AG20443 (cell line): ENCODE results near the gene FAM136A.
"Not testable (repeated sequence)": the region's sequence is repeated elsewhere in the genome, so short reads cannot be mapped to it uniquely, and the experiment has no call there.

Experiments used
- DNase-seq: peaks from one replicate; pipeline ENCODE4 v3.0.0; 2012; ENCODE audit warnings: low spot score, mixed read lengths

Gene FAM136A

DNA sequence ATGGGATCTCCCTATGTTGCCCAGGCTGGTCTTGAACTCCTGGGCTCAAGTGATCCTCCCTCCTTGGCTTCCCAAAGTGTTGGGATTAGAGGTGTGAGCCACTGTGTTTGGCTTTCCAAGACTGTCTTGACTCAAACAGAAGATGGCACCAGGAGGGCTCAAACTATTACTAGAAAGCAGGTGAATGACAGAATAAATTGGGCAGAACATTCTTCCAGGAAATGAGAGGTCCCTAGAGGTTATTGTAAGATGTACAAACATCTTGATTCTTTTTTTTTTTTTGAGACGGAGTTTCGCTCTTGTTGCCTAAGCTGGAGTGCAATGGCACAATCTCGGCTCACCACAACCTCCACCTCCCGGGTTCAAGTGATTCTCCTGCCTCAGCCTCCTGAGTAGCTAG is 4.0 kb downstream of the FAM136A start:
- not testable (repeated sequence) for DNase-seq

DNA sequence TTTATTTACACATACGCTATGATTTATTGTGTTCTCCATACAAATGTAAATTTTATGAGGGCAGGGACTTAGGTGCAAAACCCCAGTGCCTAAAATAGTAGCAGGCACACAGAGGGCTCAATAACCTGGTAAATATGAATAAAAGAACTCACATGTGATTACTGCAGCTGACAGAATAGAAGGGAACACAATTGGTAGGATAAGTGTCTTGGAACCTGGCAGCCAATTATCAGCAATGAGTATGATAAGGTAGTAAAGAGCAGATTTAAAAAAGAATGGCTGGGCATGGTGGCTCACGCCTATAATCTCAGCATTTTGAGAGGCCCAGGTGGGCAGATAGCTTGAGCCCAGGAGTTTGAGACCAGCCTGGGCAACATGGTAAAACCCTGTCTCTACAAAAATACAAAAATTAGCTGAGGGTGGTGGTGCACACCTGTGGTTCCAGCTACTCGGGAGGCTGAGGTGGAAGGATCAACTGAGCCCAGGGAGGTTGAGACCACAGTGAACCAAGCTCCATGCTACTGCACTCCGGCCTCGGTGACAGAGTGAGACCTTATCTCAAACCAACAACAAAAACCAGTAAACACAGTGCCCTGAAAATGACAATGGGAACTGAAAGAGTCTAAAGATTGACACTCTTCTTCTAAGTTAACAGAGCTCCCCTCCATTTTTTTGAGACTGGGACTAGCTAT is 18.2 kb downstream of the FAM136A start:
- no peak for DNase-seq

GRCh38 chr2:70282439-70282838 is 19.4 kb downstream of the FAM136A start:
- DNase-seq: no peak

- DNase-seq: no peak
Observed at GRCh38 chr2:70280242-70280798, 21.5 kb downstream of the FAM136A start.

- DNase-seq: no peak
Observed at GRCh38 chr2:70270323-70270722, 31.5 kb downstream of the FAM136A start.

DNA sequence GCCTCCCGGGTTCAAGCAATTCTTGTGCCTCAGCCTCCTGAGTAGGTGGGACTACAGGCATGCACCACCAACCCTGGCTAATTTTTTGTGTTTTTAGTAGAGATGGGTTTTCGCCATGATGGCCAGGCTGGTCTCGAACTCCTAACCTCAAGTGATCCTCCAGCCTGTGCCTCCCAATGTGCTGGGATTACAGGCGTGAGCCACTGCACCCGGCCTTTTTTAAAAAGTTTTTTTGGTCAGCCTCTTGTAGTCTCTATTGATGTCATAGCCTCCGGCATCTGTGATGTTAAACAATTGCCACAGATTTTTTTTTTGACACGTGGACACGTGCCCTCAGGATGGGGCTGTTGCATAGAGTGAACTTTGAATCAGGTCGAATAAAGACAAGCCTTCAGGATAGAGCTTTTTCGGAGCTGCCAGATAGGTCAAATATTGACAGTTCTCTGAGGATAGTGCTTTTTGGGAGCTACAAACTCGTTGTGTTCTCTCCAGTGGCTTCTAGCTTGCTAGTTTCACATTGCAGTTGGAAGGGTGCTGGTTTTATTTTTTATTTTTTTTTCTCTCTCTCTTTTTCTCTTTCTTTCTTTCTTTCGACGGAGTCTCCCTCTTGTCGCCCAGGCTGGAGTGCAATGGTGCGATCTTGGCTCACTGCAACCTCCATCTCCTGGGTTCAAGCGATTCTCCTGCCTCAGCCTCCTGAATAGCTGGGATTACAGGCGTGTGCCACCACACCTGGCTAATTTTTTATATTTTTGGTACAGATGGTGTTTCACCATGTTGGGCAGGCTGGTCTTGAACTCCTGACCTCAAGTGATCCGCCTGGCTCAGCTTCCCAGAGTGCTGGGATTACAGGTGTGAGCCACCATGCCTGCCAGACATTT is 32.2 kb downstream of the FAM136A start:
- not testable (repeated sequence) for DNase-seq

DNA sequence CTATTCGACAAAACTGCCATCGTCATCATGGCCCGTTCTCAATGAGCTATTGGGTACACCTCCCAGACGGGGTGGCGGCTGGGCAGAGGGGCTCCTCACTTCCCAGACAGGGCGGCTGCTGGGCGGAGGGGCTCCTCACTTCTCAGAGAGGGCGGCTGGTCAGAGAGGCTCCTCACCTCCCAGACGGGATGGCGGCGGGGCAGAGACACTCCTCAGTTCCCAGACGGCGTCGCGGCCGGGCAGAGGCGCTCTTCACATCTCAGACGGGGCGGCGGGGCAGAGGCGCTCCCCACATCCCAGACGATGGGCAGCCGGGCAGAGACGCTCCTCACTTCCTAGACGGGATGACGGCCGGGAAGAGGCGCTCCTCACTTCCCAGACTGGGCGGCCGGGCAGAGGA is 34.9 kb downstream of the FAM136A start:
- DNase-seq: not testable (repeated sequence)

DNA sequence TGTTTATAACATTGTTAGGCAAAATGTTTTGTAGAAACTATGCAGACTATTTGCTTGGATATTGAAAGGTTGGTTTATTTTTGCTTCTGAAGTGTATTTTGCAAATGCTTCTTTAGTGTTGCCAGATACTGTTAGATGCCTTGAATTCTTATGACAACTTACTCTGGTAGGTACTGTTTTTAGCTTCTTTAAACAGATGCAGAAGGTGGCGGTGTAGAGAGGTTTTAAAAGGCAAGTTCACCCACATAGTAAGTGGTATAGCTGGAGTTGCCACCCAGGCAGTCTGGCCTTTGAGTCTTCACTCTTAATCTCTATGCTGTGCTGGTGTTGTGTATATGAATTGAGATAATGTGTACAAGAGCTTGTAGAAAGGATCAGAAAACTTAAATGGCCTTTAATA is 40.4 kb downstream of the FAM136A start:
- DNase-seq: no peak

GRCh38 chr2:70258532-70258875 is 43.4 kb downstream of the FAM136A start:
- peak; percentile 55 for DNase-seq

DNA sequence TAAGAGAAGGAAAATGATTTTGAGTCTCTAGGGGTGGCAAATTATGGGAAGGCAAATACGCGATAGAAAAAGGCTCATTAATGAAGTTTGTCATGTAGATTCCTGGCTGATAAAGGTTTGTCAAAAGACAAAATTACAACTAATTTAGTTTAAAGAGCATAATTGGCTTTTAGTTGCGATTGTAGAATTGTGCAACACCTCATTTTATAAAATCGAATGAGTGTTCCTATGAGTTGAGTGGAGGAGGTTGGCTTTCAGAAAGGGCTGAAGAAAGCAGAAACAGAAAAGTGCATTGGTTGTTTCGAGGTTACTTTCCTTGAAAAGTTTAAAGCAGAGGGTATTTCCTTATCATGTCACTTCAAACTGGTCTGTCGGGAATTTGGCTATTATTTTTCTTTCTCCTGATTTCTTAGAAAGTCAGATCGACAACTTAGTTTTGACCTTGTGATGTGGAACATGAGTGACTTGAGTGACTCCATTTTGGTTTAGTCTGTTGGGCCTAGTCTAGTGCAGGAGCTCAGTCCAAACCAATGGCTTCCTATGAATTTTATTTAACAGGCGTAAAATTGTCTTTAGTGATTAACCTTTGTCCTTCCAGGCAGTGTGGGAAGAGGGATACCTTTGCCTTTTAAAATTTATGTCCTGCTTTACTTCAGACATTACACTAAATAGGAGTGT is 46.1 kb downstream of the FAM136A start:
- no peak for DNase-seq

DNA sequence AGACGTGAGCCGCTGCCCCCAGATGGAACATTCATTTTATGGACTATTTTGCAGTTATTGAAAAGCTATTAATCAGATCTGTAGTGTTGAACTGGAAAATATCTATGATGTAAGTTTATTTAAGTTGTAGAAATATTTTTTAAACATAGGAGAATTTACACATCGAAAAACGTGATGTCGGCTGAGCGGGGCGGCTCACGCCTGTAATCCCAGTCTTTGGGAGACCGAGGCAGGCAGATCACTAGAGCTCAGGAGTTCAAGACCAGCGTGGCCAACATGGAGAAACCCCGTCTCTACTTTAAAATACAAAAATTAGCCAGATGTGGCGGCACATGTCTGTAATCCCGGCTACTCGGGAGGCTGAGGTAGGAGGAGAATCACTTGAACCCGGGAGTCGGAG is 51.4 kb downstream of the FAM136A start:
- no peak for DNase-seq

DNA sequence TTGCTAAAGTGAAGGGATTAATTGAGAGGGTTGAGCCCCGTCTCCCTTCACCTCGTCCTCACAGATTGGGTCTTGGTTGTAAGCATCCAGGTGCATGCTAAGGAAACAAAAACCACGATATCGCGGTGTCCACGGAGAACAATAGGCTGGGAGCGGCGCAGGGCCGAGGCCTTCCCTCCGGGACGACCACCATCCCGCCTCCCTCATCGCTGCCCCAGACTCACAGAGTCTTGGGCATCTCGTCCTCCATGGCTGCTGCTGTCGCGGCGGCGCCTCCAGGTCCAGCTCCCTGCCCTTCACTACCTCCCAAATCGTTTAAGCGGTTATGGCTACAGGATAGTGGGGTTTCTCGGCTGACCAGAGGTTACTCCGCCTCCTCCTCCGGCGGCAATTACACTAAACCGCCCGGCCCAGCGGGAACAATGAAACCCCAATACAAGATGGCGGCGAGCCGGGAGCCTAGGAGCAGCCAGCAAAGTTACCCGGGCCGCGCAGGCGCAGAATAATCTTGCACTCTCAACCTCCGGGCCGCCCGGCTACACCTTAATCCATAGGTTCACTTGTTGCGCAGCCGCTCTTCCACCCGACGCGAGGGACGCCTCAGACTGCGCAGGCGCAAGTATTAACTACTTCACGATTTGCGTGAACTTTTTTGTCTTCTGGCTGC is 53.6 kb downstream of the FAM136A start, which contains the start of gene TIA1:
TIA1 (minus strand) TSS at position 448 of the 667 bp plus-strand sequence; CDS start at position 250, 198 bp downstream.
- DNase-seq: peak; percentile 98

DNA sequence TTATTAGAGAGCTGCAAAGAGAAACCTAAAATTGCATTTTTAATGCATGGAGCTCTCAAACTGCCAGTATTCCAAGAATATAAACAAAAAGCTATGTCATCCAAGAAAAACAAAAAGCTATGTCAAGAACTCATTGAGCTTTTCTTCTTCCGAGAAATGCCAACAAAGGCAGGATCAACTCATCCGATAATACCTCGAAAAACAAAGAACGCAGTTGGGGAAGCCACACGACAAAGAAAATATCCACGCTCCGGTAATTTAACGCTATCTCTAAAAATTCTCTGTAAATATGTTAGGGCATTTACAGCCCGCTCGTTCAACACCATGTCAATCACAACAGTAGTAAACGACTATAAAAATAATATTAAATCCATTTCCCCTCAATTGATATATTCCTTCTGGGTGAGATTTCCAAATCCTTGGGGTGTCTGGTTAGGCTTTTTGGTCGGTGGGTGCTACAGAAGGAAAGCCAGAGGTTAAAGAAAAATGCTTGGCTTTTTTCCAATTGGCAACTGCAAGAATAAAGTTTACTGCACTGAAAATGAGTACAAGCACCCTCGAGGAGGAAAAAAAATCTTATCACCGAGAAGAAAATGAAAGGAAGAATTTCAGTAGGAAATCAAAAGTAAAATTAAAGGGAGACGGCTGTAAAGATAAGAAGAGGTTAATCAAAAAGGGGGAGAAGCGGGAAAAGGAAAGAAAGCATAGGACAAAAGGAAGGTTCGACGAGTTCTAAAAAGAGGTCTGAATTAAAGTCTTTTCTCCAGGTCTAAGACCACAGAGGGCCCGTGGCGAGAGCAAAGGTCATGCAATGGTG is 54.3 kb downstream of the FAM136A start:
- no peak for DNase-seq
